Keratinocyte (primary cell): ENCODE results near the gene BBS7. TPM values are rescaled to one million over a fixed set of nuclear protein-coding genes. Genes with fewer than 3 reads are reported as not detected.

Source experiments
- DNase-seq: peaks from one replicate; pipeline ENCODE4 v3.0.0-alpha.2; 2011; ENCODE audit warnings: low read depth, missing footprints, low spot score
- FAIRE-seq: peaks from 2 replicates; lab custom pipeline; 2011; peaks lifted over from hg19 to GRCh38; lab: Jason Lieb, UNC
- H2AFZ ChIP-seq: 2 replicates; pipeline ENCODE4 v1.6.0; 2012; ENCODE audit warnings: low read length, control low read depth, inconsistent platforms; ENCODE audit not compliant: control insufficient read depth
- H3K27ac ChIP-seq: 2 replicates; pipeline ENCODE4 v1.5.1; 2011; ENCODE audit warnings: low read length; ENCODE audit not compliant: control insufficient read depth, insufficient read depth
- H3K27me3 ChIP-seq: 3 replicates; pipeline ENCODE4 v1.6.0; 2011; ENCODE audit warnings: low read length; ENCODE audit not compliant: control insufficient read depth, insufficient read depth; ENCODE audit errors: extremely low read depth
- H3K36me3 ChIP-seq, 2 experiments: 2 replicates in 1 of 2; 3 replicates in 1 of 2; pipeline ENCODE4 v1.5.1; 2011; ENCODE audit warnings: low read length in 2 of 2, mild to moderate bottlenecking in 1 of 2; ENCODE audit not compliant: control insufficient read depth in 2 of 2, insufficient read depth in 2 of 2; ENCODE audit errors: extremely low read depth in 1 of 2
- H3K4me1 ChIP-seq: 3 replicates; pipeline ENCODE4 v1.5.1; 2011; ENCODE audit warnings: low read length; ENCODE audit not compliant: control insufficient read depth, insufficient read depth; ENCODE audit errors: extremely low read depth
- H3K4me2 ChIP-seq: 3 replicates; pipeline ENCODE4 v1.6.0; 2011; ENCODE audit warnings: low read depth, low read length; ENCODE audit not compliant: control insufficient read depth, insufficient read depth; ENCODE audit errors: extremely low read depth
- H3K4me3 ChIP-seq, 3 experiments: fragments of 200-600 bp in 1 of 3; sonication (generic) in 1 of 3; 2 replicates in 2 of 3; 3 replicates in 1 of 3; pipeline ENCODE4 v1.5.1; 2011 to 2016; ENCODE audit warnings: low read length in 3 of 3, mild to moderate bottlenecking in 3 of 3, control low read depth in 2 of 3, inconsistent platforms in 1 of 3, low read depth in 1 of 3, mixed read lengths in 1 of 3, mixed run types in 1 of 3, moderate library complexity in 1 of 3; ENCODE audit not compliant: control insufficient read depth in 2 of 3, insufficient read depth in 2 of 3; ENCODE audit errors: extremely low read depth in 1 of 3
- H3K79me2 ChIP-seq: 2 replicates; pipeline ENCODE4 v1.6.0; 2012; ENCODE audit warnings: low read length; ENCODE audit not compliant: control insufficient read depth, insufficient read depth
- H3K9ac ChIP-seq: 3 replicates; pipeline ENCODE4 v1.6.0; 2011; ENCODE audit warnings: low read length; ENCODE audit not compliant: control insufficient read depth, insufficient read depth; ENCODE audit errors: extremely low read depth
- H3K9me1 ChIP-seq: 3 replicates; pipeline ENCODE4 v1.6.0; 2011; ENCODE audit warnings: low read length; ENCODE audit not compliant: control insufficient read depth, insufficient read depth; ENCODE audit errors: extremely low read depth
- H3K9me3 ChIP-seq: 2 replicates; pipeline ENCODE4 v1.5.1; 2012; ENCODE audit warnings: low read depth, low read length; ENCODE audit not compliant: control insufficient read depth
- H4K20me1 ChIP-seq: 3 replicates; pipeline ENCODE4 v1.6.0; 2011; ENCODE audit warnings: low read length; ENCODE audit not compliant: control insufficient read depth, insufficient read depth; ENCODE audit errors: extremely low read depth
- CTCF ChIP-seq, 3 experiments: IDR thresholded peaks in 1 of 3; conservative IDR thresholded peaks in 1 of 3; optimal IDR thresholded peaks in 1 of 3; 2 replicates in 2 of 3; 3 replicates in 1 of 3; pipeline versions ENCODE3 to v1.5.1; 2011; ENCODE audit warnings: low read length in 3 of 3, mild to moderate bottlenecking in 3 of 3, moderate library complexity in 2 of 3, control low read depth in 1 of 3, inconsistent platforms in 1 of 3; ENCODE audit not compliant: insufficient read depth in 2 of 3; ENCODE audit errors: extremely low read depth in 1 of 3
- EZH2 ChIP-seq: IDR thresholded peaks from one replicate; pipeline ENCODE4 v1.6.1; 2012; ENCODE audit warnings: inconsistent platforms, mild to moderate bottlenecking, low read length, moderate library complexity
- dilution Hi-C: fragments of 300-500 bp; cut with MboI; formaldehyde crosslinking; loops from one replicate; pipeline ENCODE4 v1.7.0; 2020; ENCODE audit warnings: low sequenced_read_pairs; ENCODE audit not compliant: extremely low pct_ligation_motif_present
- polyA plus RNA-seq, 5 experiments: library from polyadenylated mRNA; depleted of rRNA in 3 of 5; stranded (reverse) in 3 of 5; stranded (forward) in 1 of 5; unstranded in 1 of 5; fragments of >200 nt; gene quantifications; 1 replicate in 1 of 5; 2 replicates in 3 of 5; 3 replicates in 1 of 5; pipeline versions ENCODE4 v1.2.1 to v1.2.3, GENCODE V29; 2011 to 2012; ENCODE audit warnings: missing spikeins in 2 of 5, low read depth in 1 of 5, low replicate concordance in 1 of 5

The BBS7 gene
- polyA plus RNA-seq, 1 donor (not counting 4 experiments of a cell fraction or from before 2014, with no cell fraction given) = 34.8 TPM

GRCh38 chr4:121778991-121779628 is 91.2 kb downstream of the BBS7 start:
- dilution Hi-C loops = no loop called here

GRCh38 chr4:121777625-121778024 is 92.6 kb downstream of the BBS7 start:
- H3K4me1 ChIP-seq = no peaks in the 10 kb centered on the region
- dilution Hi-C loops = no loop called here
- H3K36me3 ChIP-seq = no peaks in the 10 kb centered on the region
- no peak overlapping the region for H3K9ac ChIP-seq
- no peaks in the 10 kb centered on the region for H3K9me3 ChIP-seq
- DNase-seq (no peak), FAIRE-seq (no peak)
- no peaks in the 10 kb centered on the region for H3K79me2 ChIP-seq
- TF ChIP-seq EZH2 = no peak
- no peak for TF ChIP-seq CTCF (optimal IDR thresholded peaks at IDR 0.05 in 1 of 3, IDR thresholded peaks at IDR 0.05 in 1 of 3, conservative IDR thresholded peaks at IDR 0.05 in 1 of 3; ENCODE audit: extremely low read depth in 1 of 3, insufficient read depth in 2 of 3, low read length in 3 of 3)
- H3K4me2 ChIP-seq = no peak overlapping the region
- no peak overlapping the region for H3K27ac ChIP-seq
- no peak overlapping the region for H2AFZ ChIP-seq
- no peak overlapping the region for H3K4me3 ChIP-seq
- H3K9me1 ChIP-seq = no peaks in the 10 kb centered on the region
- no peaks in the 10 kb centered on the region for H3K27me3 ChIP-seq
- H4K20me1 ChIP-seq = no peaks in the 10 kb centered on the region

More at GRCh38 chr4:121778991-121779628, 91.2 kb downstream of the BBS7 start:
- no peak for TF ChIP-seq CTCF (optimal IDR thresholded peaks at IDR 0.05 in 1 of 3, IDR thresholded peaks at IDR 0.05 in 1 of 3, conservative IDR thresholded peaks at IDR 0.05 in 1 of 3; ENCODE audit: extremely low read depth in 1 of 3, insufficient read depth in 2 of 3, low read length in 3 of 3)
- no peak for TF ChIP-seq EZH2
- no peak overlapping the region for H3K9ac ChIP-seq
- no peaks in the 10 kb centered on the region for H4K20me1 ChIP-seq
- H3K27me3 ChIP-seq = no peaks in the 10 kb centered on the region
- no peaks in the 10 kb centered on the region for H3K79me2 ChIP-seq
- FAIRE-seq (no peak), DNase-seq (no peak)
- H2AFZ ChIP-seq = no peak overlapping the region
- H3K9me3 ChIP-seq = no peaks in the 10 kb centered on the region
- no peak overlapping the region for H3K4me3 ChIP-seq
- H3K4me2 ChIP-seq = no peak overlapping the region
- no peaks in the 10 kb centered on the region for H3K9me1 ChIP-seq
- H3K27ac ChIP-seq = no peak overlapping the region
- no peaks in the 10 kb centered on the region for H3K4me1 ChIP-seq
- no peaks in the 10 kb centered on the region for H3K36me3 ChIP-seq
